ENCODE data around the gene EXT2.

GRCh38 chr11:44269369-44270351, 174.2 kb downstream of the EXT2 start:
- no peak for TF ChIP-seq MAX (CRISPR knock-in tag; IDR thresholded peaks at IDR 0.05)
- TF ChIP-seq ZNF281 (CRISPR knock-in tag; IDR thresholded peaks at IDR 0.05), result no peak
- no peak for TF ChIP-seq GABPB1 (CRISPR knock-in tag; IDR thresholded peaks at IDR 0.05)
- TF ChIP-seq JUN (CRISPR knock-in tag; IDR thresholded peaks at IDR 0.05), result no peak
- no peak for TF ChIP-seq CREM (CRISPR knock-in tag; IDR thresholded peaks at IDR 0.05)
- TF ChIP-seq, protein P1, sequence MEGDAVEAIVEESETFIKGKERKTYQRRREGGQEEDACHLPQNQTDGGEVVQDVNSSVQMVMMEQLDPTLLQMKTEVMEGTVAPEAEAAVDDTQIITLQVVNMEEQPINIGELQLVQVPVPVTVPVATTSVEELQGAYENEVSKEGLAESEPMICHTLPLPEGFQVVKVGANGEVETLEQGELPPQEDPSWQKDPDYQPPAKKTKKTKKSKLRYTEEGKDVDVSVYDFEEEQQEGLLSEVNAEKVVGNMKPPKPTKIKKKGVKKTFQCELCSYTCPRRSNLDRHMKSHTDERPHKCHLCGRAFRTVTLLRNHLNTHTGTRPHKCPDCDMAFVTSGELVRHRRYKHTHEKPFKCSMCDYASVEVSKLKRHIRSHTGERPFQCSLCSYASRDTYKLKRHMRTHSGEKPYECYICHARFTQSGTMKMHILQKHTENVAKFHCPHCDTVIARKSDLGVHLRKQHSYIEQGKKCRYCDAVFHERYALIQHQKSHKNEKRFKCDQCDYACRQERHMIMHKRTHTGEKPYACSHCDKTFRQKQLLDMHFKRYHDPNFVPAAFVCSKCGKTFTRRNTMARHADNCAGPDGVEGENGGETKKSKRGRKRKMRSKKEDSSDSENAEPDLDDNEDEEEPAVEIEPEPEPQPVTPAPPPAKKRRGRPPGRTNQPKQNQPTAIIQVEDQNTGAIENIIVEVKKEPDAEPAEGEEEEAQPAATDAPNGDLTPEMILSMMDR (IDR thresholded peaks at IDR 0.05), result no peak
- TF ChIP-seq ELF4 (CRISPR knock-in tag; IDR thresholded peaks at IDR 0.05; ENCODE audit: low read depth), result no peak
- TF ChIP-seq E2F4 (CRISPR knock-in tag; IDR thresholded peaks at IDR 0.05; ENCODE audit: borderline replicate concordance, low read depth), result no peak
- TF ChIP-seq TCF7 (CRISPR knock-in tag; IDR thresholded peaks at IDR 0.05; ENCODE audit: low read depth), result no peak
- no peak for TF ChIP-seq MXD4 (CRISPR knock-in tag; IDR thresholded peaks at IDR 0.05; ENCODE audit: borderline replicate concordance)
- TF ChIP-seq CBFB (CRISPR knock-in tag; IDR thresholded peaks at IDR 0.05; ENCODE audit: low read depth), result no peak
- no peak for TF ChIP-seq SMAD4 (CRISPR knock-in tag; IDR thresholded peaks at IDR 0.05)
- TF ChIP-seq, protein P2, sequence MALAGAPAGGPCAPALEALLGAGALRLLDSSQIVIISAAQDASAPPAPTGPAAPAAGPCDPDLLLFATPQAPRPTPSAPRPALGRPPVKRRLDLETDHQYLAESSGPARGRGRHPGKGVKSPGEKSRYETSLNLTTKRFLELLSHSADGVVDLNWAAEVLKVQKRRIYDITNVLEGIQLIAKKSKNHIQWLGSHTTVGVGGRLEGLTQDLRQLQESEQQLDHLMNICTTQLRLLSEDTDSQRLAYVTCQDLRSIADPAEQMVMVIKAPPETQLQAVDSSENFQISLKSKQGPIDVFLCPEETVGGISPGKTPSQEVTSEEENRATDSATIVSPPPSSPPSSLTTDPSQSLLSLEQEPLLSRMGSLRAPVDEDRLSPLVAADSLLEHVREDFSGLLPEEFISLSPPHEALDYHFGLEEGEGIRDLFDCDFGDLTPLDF (CRISPR knock-in tag; IDR thresholded peaks at IDR 0.05), result no peak
- TF ChIP-seq RORB (CRISPR knock-in tag; IDR thresholded peaks at IDR 0.05), result no peak

Data from WTC11 (cell line).